HG03066 (cell line): ENCODE data around the gene HYOU1.
"Not testable (repeated sequence)": the region's sequence is repeated elsewhere in the genome, so short reads cannot be mapped to it uniquely, and the experiment has no call there.

Source experiments
- ATAC-seq: cut with Tn5 transposase; IDR thresholded peaks from one replicate; pipeline ENCODE4 v1.9.1; 2021; ENCODE audit warnings: low read depth; ENCODE audit not compliant: unreplicated experiment

The HYOU1 gene

DNA sequence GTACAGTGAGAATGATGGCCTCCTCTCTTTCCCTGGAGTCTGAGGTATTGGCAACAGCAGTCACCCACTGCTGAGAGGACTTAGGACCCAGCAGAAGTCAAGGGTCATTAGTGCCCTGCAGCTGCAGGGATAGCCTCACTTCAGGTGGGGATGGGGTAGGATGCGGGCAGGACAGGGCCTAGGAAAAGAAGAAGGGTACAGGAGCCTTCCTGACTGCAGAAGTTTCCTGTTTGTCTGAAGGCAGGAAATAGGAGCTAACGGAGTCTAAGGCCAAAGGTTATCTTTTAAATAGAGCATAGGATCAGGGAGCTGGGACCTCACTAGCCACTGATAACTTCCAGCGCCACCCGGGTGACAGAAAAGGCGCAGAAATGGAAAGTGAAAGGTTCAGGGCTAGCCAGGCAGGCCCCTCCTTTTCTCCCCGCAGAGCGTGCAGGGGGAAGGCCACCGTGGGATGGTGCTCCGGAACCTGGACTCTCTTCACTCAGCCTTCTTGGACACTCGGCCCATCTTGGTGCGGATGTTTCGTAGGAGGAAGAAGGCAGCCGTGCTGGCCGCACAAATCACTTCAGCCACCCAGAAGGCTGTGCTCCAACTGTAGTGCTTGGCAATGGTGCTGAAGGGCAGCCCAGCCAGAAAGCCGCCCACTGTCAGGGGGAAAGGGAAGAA is 32.4 kb downstream of the HYOU1 start:
- no peak for ATAC-seq

DNA sequence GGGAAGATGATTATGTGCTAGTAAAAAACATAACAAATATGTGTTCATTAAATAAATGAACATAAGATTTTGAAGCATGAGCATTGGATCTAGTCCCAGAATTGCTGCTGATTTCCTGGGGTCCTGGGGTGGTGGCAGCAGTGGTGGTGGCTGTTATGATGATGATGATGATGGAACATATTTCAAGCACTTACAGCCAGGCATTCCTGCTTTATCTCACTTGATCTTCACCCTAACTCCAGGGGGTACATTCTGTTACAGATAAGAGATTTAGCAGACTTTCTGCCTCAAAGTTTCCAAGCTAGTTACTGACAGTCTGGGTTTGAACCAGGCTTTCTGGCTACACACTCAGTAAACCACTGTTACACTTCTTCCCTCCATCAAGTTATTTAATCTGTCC is 33.3 kb downstream of the HYOU1 start:
- ATAC-seq: no peak

DNA sequence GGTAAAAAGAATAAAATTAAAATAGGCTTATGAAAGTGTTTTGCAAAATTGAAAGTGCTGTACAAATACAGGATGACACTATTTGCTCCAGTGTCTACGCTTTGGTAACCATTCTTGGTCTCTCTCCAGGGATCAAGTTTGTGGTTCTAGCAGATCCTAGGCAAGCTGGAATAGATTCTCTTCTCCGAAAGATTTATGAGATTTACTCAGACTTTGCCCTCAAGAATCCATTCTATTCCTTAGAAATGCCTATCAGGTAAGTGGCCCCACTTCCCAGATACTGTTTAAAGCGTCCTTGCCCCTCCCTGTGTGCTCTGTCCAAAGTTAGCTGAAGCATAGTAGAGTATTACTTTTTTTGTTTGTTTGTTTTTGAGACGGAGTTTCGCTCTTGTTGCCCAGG is 35.4 kb downstream of the HYOU1 start:
- ATAC-seq: no peak

DNA sequence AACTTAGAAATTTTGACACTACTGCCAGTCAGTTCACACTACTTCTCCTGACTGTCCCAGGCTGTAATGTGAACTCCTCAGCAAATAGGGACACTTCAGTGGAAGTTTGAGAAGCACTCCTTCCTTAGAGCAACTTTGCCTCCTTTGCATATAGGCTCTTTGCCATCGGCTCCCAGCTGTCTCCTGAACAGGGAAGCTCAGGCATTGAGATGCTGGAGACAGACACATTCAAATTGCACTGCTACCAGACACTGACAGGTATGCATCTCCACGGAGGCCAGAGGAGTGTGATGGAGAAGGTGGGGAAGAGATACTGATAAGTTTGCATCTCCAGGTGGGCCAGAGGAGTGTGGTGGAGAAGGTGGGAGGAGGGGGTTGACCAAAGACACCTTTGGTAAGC is 37.0 kb downstream of the HYOU1 start:
- ATAC-seq: no peak

DNA sequence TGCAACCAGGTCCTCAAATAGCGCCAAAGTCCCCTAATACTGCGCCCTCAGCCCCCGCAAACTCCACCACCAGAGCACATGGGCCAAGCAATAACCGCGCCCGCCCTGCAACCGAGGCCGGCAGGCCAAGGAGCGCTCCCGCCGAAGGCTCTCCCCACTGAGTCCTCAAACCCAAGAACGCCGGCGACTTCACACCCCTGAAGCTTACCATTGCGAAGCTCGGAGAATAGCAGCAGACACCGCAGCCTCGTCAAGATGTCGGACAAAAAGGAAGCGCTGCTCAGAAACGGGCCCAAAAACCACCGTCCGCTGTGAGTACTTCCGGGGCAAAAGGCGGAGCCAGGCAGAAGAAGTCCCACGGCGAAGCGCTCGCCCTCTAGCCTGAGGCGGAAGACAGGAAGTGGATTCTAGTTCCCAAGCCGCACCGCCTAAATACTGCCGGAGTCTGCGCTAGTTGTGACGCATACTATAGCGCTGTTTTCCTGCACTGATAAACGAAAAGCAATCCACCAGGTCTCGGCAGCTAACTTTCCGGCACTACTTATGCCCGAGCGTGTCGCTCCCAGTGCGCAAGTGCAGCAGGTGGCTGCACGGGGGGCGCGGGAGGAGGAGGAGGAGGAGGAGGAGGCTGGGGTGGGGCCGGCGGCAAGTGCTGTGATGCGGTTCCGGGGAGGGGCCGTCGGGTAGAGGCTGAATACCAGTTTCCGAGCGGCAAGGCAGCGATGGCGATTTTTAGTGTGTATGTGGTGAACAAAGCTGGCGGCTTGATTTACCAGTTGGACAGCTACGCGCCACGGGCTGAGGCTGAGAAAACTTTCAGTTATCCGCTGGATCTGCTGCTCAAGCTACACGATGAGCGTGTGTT is 38.7 kb downstream of the HYOU1 start, which contains the start of the genes RPS25 and TRAPPC4:
Gene RPS25 (minus strand): TSS at position 270 of the 865 bp plus-strand sequence. CDS start 59 bp downstream, at position 211.
Gene TRAPPC4 (plus strand): TSS at position 693 of the 865 bp plus-strand sequence. CDS start 30 bp downstream, at position 723.
- ATAC-seq: peak; percentile 85

DNA sequence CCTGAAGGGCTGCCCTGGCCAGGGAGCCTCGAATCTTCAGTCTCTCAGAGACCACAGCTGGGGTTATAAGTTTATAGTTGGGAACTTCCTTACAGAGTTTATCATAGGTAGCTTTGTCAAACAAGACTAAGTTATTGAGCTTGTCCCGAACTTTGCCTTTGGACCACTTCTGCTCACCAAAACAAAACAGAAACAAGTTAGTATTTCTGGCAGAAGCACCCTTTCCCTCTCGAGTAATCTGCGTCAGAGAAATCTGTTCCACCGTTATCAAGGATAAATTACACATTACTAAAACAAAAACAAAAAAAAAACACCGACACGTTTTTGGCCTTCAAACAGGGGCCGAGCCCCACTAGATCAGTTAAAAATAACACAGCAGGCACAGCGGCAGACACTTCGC is 39.6 kb downstream of the HYOU1 start:
- not testable (repeated sequence) for ATAC-seq

DNA sequence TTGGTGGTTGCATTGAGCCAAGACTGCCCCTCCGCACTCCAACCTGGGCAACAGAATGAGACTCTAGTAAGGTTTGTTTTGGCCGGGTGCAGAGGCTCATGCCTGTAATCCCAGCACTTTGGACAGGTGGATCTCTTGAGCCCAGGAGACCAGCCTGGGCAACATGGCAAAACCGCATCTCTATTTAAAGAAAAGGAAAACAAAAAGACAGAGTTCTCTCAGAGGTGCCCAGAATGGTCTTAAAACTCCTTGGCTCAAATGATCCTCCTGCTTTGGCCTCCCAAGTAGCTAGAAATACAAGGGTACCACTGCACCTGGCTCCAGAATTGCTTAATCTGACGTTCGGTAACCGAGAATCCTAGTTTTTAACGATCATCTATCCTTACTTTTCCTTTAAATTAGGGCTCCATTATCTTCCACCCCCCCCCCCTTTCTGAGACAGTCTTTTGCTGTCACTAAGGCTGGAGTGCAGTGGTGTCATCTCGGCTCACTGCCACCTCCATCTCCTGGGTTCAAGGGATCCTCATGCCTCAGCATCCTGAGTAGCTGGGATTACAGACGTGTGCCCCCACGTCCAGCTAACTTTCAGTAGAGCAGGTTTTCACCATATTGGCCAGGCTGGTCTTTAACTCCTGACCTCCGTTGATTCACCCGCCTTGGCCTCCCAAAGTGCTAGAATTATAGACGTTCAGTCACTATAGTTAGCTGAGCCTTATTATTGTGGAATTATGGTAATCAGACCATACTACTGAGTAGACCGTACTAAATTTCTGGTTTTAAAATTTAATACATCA is 40.6 kb downstream of the HYOU1 start:
- ATAC-seq: no peak

DNA sequence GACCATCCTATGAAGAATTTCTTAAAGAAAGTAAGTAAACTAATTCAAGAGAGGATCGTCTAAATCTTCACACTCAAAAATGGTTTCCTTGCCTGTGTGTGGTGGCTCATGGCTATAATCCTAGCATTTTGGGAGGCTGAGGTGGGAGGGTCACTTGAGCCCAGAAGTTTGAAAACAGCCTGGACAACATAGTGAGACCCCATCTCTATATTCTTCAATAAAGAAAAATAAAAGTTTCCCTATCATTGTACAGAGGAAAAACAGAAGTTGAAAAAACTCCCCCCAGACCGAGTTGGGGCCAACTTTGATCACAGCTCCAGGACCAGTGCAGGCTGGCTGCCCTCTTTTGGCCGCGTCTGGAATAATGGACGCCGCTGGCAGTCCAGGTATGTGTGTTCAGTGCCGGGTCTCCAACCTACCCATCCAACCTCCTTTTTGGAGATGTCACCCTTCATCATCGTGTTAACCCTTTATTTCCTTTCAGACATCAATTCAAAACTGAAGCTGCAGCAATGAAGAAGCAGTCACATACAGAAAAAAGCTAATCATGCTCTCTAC is 41.9 kb downstream of the HYOU1 start:
- no peak for ATAC-seq

DNA sequence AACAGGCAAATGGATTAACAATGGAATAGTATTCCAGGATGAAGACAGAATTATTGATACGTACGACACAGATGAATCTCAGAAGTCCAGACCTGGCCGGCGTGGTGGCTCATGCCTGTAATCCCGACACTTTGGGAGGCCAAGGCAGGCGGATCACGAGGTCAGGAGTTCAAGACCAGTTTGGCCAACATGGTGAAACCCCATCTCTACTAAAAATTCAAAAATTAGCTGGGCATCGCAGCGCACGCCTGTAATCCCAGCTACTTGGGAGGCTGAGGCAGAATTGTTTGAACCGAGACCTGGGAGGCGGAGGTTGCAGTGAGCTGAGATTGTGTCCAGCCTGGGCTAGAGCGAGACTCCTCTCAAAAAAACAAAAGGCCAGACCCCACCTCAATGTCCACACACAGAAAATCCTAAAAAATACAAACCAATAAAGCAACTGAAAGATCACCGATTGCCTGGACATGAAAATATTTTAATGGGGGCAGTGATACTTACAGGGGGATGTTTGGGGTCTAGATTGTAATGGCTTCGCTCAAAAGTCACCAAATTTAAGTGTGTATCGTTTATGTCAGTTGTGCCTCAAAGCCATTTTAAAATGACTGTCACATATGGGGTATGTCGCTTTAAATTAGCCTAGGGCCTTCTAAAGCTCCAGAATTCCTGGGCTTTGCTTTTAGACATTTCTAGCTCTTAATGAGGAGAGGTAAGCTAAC is 42.6 kb downstream of the HYOU1 start:
- ATAC-seq: no peak

DNA sequence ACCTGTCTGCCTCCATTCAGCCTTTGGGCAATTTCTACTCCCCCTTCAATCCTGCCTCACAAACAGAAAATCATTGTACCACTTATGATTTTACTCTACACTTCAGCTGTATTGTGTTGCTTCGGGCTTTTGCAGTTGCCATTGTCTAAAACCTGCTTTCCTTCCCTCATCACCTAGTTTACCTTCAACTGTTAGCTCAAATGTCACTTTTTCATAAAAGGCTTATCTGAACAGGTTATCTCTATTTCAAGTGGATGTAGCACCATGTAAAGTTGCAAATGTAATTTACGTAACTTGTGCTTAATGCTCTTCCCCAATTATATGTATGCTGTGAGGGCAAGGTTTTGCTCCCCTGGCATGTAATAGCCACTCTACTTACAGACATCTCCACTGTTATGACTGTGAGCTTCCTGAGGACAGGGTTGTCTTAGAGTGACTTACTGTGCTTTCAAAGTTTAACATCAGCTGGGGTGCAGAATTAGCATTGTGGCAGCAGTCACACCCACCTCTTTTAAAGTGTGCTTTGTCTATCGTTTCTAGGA is 44.3 kb downstream of the HYOU1 start:
- ATAC-seq: no peak

DNA sequence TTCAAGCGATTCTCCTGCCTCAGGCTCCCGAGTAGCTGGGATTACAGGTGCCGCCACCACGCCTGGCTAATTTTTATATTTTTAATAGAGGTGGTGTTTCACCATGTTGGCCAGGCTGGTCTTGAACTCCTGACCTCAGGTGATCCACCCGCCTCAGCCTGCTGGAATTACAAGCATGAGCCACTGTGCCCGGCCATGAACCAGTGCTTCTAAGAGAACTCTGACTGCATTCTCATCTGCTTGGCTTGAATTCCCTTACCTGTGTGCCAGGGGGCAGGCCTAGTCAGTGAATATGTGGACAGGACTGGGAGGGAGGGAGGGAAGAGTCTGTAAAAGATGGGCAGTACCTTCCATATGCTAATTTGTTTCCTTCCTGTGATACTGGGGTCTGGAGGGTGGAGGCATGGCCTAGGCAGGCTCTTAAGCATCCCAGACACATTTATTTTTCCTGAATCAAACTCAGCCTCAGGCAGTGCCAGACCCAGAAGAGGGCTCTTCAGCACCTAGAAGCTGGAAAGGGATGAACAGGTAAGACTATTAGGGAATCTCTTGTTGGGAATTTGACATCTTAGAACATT is 45.4 kb downstream of the HYOU1 start:
- no peak for ATAC-seq

DNA sequence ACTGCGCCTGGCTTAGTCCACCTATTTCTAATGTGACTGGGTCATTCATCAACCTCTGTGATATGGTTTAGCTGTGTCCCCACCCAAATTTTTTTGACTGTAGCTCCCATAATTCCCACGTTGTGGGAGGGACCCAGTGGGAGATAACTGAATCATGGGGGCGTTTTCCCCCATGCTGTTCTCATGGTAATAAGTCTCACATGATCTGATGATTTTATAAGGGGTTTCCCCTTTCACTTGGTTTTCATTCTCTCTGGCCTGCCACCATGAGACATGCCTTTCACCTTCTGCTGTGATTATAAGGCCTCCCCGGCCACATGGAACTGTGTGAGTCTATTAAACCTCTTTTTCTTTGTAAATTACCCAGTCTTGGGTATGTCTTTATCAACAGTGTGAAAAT is 50.3 kb downstream of the HYOU1 start:
- no peak for ATAC-seq

DNA sequence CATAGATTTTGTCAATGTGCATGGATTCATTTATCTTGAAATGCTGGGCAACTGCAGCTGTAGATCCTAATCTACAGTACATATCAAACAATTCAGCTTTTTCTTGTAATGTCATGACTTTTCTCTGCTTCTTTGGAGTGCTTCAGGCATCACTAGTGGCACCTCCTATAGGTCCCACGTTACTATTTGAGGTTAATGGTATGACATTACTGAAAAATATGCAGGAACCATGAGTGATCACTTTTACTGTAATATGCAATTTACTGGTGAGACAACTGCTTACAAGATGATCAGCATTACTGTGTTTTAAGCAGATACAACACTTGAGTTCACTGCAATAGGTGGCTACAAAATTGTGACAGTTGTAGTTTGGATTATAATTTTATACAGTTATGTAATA is 56.1 kb downstream of the HYOU1 start:
- no peak for ATAC-seq

DNA sequence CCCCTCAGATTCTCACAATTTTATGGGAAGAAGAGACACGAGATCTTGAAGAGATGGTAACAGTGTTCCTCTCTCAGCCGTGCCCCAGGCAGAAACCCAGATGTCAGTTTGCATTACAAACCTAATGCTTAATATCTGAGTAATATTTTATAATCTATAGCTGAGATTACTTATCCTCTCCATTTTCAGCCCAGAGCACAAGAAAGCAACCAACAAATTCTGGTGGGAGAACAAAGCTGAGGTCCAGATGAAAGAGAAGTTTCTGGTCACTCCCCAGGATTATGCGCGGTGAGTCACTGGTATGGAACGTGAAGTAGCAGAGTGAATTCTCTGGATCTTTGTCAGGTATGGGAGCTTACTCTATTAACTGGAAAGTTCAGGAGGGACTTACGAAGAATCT is 58.2 kb downstream of the HYOU1 start:
- ATAC-seq: no peak

DNA sequence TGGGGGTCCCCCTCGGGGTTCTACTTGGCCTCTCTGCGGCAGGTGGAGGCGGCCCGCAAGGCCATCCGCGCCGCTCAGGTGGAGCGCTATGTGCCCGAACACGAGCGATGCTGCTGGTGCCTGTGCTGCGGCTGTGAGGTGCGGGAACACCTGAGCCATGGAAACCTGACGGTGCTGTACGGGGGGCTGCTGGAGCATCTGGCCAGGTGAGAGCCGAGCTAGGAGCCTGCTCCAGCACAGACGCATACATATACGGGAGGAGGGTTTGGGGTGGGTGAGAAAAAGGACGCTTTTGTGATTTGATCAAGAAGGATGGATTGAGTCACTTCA is 58.7 kb downstream of the HYOU1 start:
- peak; percentile 21 for ATAC-seq

DNA sequence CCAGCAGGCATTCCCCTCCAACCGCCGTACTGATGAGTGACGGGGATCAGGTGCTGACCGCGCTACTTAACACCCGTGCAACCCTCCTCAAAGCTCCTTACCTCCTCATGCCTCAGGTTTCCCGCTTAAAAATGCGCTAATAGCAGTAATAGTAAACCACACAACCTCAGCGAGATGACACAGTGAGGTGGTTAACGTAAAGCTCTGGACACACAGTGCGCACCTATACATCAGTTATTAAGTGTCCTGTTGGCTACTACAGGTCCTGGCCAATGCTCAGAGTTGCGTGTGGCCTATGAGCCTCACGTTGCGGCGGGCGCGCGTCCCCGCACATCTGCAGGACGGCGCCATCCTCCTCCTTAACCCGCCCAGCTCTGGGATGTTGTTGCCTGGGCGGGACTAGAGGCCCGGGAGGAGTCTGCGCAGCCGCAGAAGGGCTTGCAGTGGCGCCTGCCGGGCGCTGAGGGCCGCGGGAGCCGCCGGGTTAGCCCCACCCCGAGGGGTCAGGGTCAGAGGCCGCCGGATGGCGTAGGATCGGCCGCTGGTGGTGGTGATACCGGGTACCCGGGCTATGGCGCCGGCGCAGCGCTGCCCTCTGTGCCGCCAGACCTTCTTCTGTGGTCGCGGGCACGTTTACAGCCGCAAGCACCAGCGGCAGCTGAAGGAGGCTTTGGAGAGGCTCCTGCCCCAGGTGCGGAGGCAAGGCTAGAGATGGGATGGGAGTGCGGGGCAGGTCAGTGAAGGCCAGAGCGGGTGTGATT is 59.2 kb downstream of the HYOU1 start, which contains the start of gene CENATAC:
Gene CENATAC (plus strand): TSS at position 512 of the 761 bp plus-strand sequence. CDS start 60 bp downstream, at position 572.
- ATAC-seq: peak; percentile 90

DNA sequence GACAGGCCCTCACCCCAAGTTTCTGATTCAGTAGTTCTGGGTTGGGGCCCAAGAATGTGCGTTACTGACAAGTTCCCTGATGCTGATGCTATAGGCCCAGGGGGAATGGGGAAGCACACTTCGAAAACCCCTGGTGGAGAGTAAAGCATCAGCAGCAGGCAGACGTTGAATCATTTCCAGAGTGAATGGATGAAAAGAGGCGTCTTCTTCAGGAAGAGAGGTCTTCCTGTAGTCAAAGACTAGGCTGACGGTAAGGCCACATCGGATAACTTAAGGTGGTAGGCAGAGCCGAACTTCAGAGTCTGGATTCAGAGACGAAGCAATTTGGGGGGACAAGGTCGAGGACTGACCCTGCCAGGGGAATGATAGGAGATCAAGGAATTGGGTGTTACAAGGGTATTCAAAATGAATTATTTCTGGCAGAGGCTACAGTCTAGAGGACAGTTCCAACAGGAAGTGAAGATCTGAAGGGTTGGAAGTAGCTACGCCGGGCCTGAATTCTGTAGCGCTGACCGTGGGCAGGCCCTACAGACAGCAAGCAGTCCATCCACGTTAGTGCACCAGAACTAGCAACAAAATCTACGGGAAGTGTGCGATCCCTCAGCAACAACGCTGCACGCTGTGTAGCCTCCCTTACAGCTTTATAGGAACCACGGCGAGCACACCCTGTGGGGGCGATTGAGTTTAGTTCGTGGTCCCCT is 59.9 kb downstream of the HYOU1 start:
- peak; percentile 14 for ATAC-seq
